Activated CD8-positive, alpha-beta memory T cell treated with anti-CD3 and anti-CD28 coated beads for 24 hours (primary cell): ENCODE results near the gene KCNE4.

Experiments
- DNase-seq: peaks from one replicate; pipeline ENCODE4 v3.0.0-alpha.2; 2020

The KCNE4 gene

DNA sequence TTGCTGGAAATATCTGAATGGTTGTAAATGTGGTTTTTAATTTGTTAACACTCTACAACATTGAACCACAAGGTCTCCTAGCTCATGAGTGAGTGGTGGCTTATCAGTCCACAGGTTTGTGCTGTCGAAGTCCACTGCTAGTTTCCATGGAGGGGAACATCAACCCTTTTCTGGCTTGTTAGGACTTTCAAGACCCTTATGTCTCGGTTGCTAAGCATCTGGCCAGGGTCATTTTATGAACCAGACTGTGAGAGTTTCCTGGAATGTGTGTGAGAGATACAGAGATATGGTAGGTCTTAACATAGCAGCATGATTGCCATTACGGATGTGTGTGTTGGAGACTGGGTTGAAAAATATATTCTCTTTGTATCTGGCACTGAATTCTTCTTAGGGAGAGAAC is 36.9 kb downstream of the KCNE4 start:
- DNase-seq: no peak

DNA sequence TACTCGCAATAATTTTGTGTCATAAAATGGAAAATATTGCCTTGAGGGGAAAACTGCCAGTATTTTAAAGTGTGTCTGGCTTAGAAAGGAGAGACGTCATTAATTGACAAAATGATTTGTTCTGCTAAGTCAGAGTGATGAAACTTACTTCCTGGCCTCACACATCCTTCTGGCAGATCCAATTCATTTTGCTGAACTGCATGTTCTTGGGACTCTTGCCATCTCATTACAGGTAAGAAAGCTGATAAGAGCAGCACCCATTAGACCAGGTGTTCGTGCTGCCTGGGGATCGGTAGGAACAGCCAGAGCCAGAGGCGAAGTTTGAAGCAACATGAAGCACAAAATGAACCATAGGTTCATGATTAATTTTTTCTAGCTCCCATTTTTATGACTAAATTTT is 38.0 kb downstream of the KCNE4 start:
- DNase-seq: no peak

DNA sequence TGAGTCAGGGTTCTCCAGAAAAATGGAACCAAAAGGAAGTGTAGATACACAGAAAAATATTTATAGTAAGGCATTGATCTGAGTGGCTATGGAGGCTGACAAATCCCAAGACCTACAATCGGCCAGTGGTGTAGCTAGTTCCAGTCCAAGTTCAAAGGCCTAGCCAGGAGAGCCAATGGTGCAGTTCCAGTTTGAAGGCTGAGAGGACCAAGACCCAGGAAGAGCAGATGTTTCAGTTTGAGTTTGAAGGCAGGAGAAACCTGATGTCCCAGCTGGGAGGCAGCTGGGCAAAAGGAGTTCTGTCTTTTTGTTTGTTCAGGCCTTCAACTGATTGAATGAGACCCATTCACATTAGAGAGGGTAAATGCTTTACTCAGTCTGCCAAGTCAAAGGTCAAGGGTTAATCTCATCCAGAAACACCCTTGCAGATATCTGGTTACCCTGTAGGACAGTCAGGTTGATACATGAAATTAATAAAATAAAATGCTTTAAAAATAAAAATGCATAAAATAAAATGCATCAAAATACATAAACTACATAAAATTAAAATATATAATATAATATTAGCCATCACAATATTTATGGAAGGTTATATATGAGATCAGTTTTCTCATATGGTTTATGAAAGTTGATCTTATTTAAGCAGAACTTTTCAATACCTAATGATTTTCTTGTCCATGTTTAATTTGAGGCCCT is 38.7 kb downstream of the KCNE4 start:
- DNase-seq: no peak

DNA sequence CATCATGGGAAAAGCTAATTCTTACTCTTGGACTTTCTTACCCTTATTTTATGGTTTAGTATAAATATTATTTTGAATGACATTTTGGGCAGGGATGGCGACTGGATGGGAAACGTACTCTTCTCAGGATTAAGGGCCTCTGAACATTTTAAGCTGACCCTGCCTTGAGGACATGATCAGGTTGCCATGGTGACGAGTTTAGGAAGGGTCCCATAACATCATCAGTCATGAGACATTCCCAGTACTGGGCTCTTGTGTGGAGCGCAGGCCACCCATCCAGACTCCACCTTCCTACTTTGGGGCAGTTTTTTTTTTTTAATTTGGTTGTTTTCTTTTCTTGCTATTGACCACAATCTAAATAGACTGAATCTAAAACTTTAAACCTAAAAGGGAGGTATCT is 40.7 kb downstream of the KCNE4 start:
- DNase-seq: no peak

DNA sequence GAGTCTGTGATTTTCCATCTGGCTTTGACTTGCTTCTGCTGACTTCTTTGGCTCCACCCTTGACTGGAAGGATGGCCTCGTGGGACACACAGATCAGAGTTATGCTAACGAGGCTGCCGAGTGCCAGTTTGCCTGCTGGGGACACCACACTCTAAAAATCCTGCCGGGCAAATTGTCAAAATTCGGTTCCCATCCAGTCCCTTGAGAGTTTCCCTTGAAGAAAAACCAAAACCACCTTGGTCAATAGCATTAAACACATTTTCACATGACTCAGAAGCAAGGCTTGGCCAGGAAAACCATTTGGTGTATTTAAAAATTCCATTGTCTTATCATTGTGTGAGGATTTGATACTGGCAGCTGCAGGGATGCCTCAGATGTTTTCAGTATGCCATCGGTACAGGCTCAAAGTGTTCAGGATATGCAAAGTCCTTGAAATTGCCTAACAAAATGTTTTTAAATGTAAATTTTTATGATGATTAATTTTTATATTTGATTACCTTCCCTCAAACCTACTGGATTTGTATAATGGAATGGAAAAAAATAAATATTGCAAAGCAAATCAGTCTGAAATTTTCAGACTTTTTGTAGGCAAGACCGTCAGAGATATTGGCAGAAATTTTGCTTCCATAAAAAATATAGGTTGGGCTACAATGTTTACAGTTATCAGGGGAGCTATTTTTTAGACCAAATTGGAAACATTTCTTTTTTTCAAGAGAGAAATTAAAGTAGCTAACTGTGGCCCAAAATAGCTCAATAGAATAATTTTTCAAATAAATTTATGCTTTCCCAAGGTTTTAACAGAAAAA is 41.6 kb downstream of the KCNE4 start:
- DNase-seq: no peak

DNA sequence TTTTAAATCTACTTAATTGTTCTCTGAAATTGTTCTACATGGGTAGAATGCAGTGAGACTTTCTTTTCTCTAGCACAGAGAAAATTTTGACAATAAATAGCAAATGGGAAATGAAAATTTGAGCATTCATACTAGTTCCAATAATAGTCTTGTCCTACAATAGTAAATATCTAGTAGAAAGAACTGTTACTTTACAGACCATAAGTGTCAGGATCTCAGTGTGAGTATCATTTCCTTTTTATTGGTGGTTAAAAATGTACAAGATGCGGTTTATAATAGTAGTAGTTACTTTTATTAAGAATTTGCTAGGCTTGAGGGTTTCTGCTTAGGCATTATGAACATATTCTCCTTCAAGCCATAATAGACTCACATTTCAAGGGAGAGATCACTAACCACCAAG is 43.2 kb downstream of the KCNE4 start:
- no peak for DNase-seq

DNA sequence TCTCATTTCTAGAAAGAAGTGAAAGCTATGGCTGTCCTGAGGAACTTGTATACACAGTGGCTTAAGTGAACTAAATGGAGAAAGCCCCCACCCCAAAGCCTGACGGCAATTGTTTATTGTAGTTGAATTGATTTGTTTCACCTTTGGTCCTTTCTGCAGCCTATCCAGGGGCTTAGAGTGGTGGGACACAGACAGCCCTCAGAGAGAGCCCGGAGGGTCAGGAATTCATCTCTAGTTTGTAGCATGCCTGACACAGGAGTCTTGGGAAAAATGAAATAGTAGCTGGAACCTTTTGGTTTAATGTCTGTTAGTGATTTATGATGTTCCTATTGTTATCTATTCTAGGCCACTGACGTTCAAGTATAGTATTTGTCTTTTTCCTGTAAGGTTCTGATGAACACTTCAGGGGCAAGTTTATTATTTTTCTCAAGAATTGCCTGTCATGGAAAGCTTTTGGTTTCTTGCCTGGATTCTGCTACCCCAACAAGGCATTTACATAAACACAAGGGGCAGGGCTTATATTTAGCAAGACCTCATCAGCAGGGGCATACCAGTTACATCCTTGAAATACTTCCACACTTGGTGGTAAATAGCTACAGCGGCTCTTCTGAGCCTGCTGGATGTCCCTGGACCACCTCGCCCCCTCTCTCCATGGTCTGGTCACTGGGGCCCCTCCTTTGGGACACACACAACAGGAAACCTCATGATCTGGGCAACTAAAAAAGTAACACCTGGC is 44.4 kb downstream of the KCNE4 start:
- DNase-seq: no peak

DNA sequence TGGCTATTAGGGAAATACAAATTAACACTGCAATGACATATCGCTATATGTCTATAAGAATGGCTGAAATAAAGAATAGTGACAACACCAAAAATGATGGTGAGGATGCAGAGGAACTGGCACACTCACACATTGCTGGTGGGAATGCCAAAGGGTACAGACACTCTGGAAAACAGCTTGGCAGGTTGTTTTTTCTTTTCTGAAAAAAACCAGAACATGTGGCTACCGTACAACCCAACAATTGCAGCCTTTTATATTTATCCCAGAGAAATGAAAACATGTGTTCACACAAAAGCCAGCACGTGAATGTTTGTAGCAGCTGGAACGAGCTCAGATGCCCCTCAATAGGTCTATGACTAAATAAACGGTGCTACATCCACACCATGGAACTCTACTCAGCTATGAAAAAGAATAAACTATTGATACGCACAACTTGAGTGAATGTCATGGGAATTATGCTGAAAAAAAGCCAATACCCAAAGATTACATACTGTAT is 45.9 kb downstream of the KCNE4 start:
- no peak for DNase-seq

DNA sequence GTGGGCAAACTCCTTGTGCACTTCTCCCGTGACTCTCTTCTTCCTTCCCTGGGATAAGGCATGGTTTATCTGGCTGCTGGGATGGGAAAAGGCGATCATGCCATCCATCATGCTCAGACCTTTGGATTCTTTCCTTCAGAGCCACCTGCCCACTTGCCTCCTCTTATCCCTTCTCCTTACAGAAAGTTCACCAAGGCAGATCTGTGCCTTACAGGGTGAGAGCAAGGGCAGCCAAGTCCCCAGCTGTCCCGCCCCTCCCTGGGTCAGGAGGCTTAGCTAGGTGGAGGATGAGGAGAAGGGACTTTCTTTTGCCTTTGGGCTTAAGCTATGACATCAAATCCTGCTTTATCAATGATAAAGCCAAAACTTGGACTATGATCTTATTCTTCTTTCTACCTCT is 47.6 kb downstream of the KCNE4 start:
- no peak for DNase-seq

DNA sequence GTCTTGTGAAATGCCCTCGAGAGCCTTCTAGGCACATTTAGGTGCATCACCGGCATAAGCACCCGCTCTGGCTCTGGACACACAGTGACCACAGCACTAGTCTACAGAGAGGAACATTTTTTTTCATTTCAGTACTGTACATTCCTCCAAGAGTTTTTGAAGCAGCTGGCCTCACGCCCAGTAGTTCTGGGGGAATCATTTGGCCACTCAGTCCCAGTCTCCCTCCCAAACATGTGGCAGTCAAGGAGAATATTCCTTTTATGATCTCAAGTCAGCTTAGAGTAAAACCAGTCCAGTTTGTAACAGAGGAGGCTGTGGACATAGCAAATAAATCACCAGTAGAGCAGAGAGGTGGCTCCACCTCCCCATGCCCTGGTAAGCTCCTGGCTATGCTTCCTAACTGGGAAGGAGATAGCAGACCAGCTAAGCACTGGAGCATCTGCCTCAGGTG is 48.1 kb downstream of the KCNE4 start:
- no peak for DNase-seq

DNA sequence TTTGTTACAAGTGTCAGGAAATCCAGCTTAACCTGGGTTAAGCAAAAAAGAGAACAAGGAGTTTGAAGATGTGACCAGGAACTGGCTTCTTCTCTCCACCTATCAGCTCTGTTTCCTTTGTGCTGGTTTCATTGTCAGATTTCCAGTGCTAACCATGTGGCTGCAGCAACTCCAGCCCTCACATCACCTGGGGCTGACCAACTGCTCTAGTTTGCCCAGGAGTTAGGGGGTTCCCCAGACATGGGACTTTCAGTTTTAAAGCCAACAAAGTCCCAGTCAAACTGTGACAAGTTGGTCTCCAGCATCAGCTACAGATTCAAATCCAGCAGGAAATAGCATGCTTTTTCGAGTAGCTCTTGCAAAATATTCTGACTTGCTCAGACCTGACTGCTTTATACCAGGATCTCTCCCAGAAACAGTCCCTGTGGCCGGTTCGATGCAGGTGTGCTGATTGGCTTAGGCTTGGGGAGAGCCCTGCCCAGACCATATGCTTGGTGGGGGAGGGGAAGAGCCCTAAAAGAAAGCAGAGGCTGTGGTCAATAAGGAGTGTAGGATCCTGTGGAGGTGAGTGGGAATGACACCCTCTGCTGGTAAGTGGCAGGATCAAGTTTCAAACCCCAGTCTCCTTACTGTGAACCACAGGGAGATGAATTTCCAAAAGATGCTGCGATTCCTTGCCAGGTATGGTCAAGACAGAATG is 49.5 kb downstream of the KCNE4 start:
- no peak for DNase-seq

DNA sequence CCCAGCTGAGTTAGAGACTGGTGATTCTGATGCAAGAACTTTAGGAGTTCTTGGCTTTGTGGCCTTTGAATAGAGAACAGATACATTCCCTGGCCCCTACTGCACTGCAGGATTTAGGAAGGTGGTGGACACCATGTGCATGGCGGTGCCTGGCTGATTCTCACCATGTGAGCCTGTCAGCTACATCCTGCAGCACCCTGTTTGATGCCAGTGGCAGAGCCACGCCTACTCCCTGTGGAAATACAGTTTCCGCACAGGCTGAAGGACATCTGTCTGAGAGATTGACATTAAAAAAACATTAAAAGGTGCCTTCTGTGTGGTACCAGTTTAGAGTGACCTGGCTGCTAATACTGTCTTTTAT is 50.0 kb downstream of the KCNE4 start:
- DNase-seq: no peak

DNA sequence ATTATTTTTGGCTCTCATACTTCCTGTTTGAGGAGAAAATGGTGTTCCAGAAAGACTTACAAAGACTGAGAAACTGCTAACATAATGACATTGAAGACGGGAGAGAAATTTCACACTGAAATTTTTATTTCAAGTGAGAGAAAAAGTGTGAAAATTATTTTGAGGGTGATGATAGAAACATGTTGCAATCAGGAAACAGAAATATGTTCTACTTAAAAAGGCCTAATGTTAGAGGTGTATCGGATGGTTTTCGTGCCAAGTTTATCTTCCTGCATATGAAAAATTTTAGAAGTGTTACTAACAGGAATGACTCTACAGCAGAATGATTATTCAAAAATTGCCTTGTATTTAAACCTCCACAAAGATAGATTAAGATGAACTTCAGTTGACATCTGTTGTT is 50.5 kb downstream of the KCNE4 start:
- no peak for DNase-seq

DNA sequence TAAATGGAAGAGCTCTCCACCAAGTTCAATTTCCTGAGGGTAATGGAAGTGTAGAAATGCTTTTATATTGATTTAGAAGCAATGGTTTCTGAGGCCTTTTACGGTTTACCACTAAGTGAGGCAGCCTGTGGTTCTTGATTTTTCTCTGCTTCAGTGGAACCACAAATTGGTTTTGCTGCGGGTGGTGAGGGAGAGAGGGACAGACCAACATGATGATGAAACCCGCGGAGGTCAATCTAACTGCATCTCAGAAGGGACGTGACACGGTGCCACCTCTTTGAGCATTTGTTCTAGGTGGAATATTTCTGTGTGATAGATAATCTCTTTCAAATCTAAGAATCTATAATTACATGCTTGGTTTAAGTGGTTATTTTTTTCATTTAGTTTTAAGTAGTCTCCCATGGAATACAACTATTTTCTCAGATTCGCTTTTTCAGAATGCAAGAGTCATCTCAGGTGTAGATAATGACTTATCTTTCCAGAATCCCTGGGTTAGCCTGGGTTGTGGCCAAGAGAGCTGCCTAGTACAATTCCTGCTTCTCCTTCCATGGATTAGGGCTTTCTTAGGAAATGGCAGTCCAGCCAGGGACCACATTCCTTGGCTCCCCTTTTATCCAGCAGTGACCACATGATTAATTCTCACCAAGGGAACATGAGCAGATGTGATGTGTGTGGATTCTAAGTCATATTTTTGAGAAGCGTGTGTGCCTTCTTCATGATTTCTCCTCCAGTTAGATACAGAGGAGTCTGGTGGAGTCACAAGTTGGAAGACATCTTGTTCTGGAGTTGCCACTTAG is 52.5 kb downstream of the KCNE4 start:
- no peak for DNase-seq
